SK-N-SH treated with all-trans-retinoic acid at 6 μM for 48 hours (cell line): ENCODE measurements around the gene C12orf57.

Experiments used
- ARNTL ChIP-seq: fragments of 450-650 bp; formaldehyde crosslinking; IDR thresholded peaks from 2 replicates; pipeline ENCODE4 v1.5.0; 2020; ENCODE audit warnings: low read depth, mild to moderate bottlenecking, moderate library complexity, borderline replicate concordance
- BACH2 ChIP-seq: fragments of 250-450 bp; sonication (Bioruptor Pico); IDR thresholded peaks from 2 replicates; pipeline ENCODE4 v1.9.0; 2021; ENCODE audit warnings: mild to moderate bottlenecking, borderline replicate concordance
- ISL1 ChIP-seq: fragments of 250-450 bp; sonication (Bioruptor Pico); IDR thresholded peaks from 2 replicates; pipeline ENCODE4 v2.1.2; 2022; ENCODE audit warnings: mild to moderate bottlenecking, moderate library complexity
- OSR1 ChIP-seq: fragments of 250-450 bp; sonication (Bioruptor Pico); IDR thresholded peaks from 2 replicates; pipeline ENCODE4 v1.8.0; 2022; ENCODE audit warnings: moderate library complexity, mild to moderate bottlenecking, inconsistent platforms
- PATZ1 ChIP-seq: fragments of 250-450 bp; sonication (Bioruptor Pico); IDR thresholded peaks from 2 replicates; pipeline ENCODE4 v1.8.0; 2020; ENCODE audit warnings: mild to moderate bottlenecking, moderate library complexity, borderline replicate concordance
- PPARA ChIP-seq: fragments of 250-450 bp; sonication (Bioruptor Pico); IDR thresholded peaks from 2 replicates; pipeline ENCODE4 v1.5.0; 2020; ENCODE audit warnings: mild to moderate bottlenecking, borderline replicate concordance
- RARB ChIP-seq: fragments of 250-450 bp; sonication (Bioruptor Pico); IDR thresholded peaks from 2 replicates; pipeline ENCODE4 v1.8.0; 2021; ENCODE audit warnings: mild to moderate bottlenecking, moderate library complexity
- TCF4 ChIP-seq: fragments of 250-450 bp; sonication (Bioruptor Pico); IDR thresholded peaks from 2 replicates; pipeline ENCODE4 v1.8.0; 2021; ENCODE audit warnings: mild to moderate bottlenecking, moderate library complexity, borderline replicate concordance
- ZC3H10 ChIP-seq: fragments of 250-450 bp; sonication (Bioruptor Pico); IDR thresholded peaks from 2 replicates; pipeline ENCODE4 v1.5.1; 2021; ENCODE audit warnings: mild to moderate bottlenecking, moderate library complexity
- ZNF565 ChIP-seq: fragments of 450-650 bp; formaldehyde crosslinking; conservative IDR thresholded peaks from 2 replicates; pipeline ENCODE4 v1.5.0; 2020; ENCODE audit warnings: low read depth, mild to moderate bottlenecking, moderate library complexity

DNA sequence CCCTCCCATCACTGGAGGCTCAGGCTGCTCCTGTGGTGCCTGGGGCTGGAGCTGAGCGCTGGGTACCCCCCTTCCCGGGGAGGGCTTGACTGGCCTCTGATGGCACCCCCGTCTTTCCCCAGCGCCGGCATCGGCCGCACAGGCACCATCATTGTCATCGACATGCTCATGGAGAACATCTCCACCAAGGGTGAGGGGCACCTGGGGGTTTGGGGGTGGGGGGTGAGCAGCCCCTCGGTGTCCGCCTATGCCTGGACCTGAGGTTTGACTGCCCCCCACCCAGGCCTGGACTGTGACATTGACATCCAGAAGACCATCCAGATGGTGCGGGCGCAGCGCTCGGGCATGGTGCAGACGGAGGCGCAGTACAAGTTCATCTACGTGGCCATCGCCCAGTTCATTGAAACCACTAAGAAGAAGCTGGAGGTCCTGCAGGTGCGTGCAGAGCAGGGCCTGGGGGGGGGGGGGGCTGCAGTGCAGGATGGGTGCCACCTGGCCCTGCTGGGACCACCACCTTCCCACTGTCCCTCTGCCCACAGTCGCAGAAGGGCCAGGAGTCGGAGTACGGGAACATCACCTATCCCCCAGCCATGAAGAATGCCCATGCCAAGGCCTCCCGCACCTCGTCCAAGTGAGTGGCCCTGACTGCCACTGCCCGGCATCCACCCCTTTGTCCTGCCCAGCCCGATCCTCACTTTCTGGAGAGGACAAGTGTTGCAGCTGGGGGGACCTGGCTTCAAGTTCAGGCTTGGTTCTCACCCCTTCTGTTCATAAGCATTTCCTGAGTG is 16.2 kb downstream of the C12orf57 start:
- no peak for TF ChIP-seq TCF4
- TF ChIP-seq PATZ1 (CRISPR knock-in tag): no peak
- no peak for TF ChIP-seq ZC3H10 (CRISPR knock-in tag)
- TF ChIP-seq ARNTL (CRISPR knock-in tag): no peak
- TF ChIP-seq RARB: no peak
- no peak for TF ChIP-seq OSR1 (CRISPR knock-in tag)
- no peak for TF ChIP-seq PPARA
- no peak for TF ChIP-seq ZNF565 (CRISPR knock-in tag)
- TF ChIP-seq ISL1 (CRISPR knock-in tag): no peak
- no peak for TF ChIP-seq BACH2
